Endothelial cell (in vitro differentiated cells): ENCODE results near the gene VPS18. TPM values are rescaled to one million over a fixed set of nuclear protein-coding genes. Genes with fewer than 3 reads are reported as not detected.

Experiments
- DNase-seq: peaks from one replicate; pipeline ENCODE4 v3.0.0; 2021; ENCODE audit warnings: low spot score
- H3K27ac Mint-ChIP-seq: one replicate; pipeline ENCODE4 v1.8.0; 2021; ENCODE audit warnings: mixed read lengths, inconsistent platforms; ENCODE audit not compliant: unreplicated experiment
- H3K27me3 Mint-ChIP-seq: one replicate; pipeline ENCODE4 v1.8.0; 2021; ENCODE audit warnings: mild to moderate bottlenecking, moderate library complexity, mixed read lengths, inconsistent platforms; ENCODE audit not compliant: unreplicated experiment
- H3K36me3 Mint-ChIP-seq: one replicate; pipeline ENCODE4 v1.8.0; 2021; ENCODE audit warnings: mild to moderate bottlenecking, low read depth, mixed read lengths, inconsistent platforms; ENCODE audit not compliant: unreplicated experiment
- H3K4me1 Mint-ChIP-seq: one replicate; pipeline ENCODE4 v1.8.0; 2021; ENCODE audit warnings: mild to moderate bottlenecking, mixed read lengths, inconsistent platforms; ENCODE audit not compliant: unreplicated experiment
- H3K4me3 Mint-ChIP-seq: one replicate; pipeline ENCODE4 v1.8.0; 2021; ENCODE audit warnings: mild to moderate bottlenecking, mixed read lengths, inconsistent platforms; ENCODE audit not compliant: unreplicated experiment
- H3K9me3 Mint-ChIP-seq: one replicate; pipeline ENCODE4 v1.8.0; 2021; ENCODE audit warnings: mixed read lengths, inconsistent platforms; ENCODE audit not compliant: unreplicated experiment
- total RNA-seq: library from RNA; stranded (reverse); fragmentation: NEBNext Ultra II Directional; extraction: Animal tissue kit (Norgen Biotek cat#: 25700); gene quantifications from one replicate; pipeline ENCODE4 v1.2.1, GENCODE V29; 2021; ENCODE audit not compliant: unreplicated experiment
- TF ChIP-seq, protein P1 (sequence below): fragments of 200-600 bp; sonication (generic); IDR thresholded peaks from one replicate; pipeline ENCODE4 v1.5.0; 2021; ENCODE audit warnings: antibody characterized with exemption; ENCODE audit not compliant: unreplicated experiment

Gene VPS18
- total RNA-seq, 1 donor from 2014 or later: 39.2 TPM

DNA sequence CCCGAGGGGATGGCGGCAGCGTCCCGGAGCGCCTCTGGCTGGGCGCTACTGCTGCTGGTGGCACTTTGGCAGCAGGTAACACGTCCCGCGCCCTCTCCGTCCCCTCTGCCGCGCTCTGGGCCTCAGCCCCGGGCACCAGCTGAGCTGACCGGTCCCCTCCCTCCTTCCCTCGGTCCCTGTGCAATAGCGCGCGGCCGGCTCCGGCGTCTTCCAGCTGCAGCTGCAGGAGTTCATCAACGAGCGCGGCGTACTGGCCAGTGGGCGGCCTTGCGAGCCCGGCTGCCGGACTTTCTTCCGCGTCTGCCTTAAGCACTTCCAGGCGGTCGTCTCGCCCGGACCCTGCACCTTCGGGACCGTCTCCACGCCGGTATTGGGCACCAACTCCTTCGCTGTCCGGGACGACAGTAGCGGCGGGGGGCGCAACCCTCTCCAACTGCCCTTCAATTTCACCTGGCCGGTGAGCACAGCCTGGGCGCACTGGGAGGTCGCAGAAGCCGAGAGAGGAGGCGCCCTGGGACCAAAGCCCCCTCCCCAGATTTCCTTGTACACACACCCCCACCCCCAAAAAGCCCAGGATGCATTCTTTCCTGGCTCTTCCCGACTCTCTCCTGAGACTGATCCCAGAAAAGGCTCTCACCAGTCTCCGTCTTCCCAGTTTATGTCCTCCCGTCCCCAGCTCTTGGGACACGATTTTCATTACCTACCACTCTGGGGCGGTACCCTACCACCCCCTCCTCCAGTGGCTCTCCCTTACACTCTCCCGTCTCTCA, 35.6 kb downstream of the VPS18 start:
- H3K4me3 Mint-ChIP-seq: peak overlapping the region; percentile 97
- peak overlapping the region; percentile 95 for H3K27ac Mint-ChIP-seq
- H3K36me3 Mint-ChIP-seq: peaks cover 64% of the 10 kb centered on the region
- TF ChIP-seq, protein P1, sequence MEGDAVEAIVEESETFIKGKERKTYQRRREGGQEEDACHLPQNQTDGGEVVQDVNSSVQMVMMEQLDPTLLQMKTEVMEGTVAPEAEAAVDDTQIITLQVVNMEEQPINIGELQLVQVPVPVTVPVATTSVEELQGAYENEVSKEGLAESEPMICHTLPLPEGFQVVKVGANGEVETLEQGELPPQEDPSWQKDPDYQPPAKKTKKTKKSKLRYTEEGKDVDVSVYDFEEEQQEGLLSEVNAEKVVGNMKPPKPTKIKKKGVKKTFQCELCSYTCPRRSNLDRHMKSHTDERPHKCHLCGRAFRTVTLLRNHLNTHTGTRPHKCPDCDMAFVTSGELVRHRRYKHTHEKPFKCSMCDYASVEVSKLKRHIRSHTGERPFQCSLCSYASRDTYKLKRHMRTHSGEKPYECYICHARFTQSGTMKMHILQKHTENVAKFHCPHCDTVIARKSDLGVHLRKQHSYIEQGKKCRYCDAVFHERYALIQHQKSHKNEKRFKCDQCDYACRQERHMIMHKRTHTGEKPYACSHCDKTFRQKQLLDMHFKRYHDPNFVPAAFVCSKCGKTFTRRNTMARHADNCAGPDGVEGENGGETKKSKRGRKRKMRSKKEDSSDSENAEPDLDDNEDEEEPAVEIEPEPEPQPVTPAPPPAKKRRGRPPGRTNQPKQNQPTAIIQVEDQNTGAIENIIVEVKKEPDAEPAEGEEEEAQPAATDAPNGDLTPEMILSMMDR: no peak
- DNase-seq: no peak
- peaks cover 46% of the 10 kb centered on the region for H3K27me3 Mint-ChIP-seq
- H3K9me3 Mint-ChIP-seq: no peaks in the 10 kb centered on the region
- peaks cover 55% of the 10 kb centered on the region for H3K4me1 Mint-ChIP-seq

DNA sequence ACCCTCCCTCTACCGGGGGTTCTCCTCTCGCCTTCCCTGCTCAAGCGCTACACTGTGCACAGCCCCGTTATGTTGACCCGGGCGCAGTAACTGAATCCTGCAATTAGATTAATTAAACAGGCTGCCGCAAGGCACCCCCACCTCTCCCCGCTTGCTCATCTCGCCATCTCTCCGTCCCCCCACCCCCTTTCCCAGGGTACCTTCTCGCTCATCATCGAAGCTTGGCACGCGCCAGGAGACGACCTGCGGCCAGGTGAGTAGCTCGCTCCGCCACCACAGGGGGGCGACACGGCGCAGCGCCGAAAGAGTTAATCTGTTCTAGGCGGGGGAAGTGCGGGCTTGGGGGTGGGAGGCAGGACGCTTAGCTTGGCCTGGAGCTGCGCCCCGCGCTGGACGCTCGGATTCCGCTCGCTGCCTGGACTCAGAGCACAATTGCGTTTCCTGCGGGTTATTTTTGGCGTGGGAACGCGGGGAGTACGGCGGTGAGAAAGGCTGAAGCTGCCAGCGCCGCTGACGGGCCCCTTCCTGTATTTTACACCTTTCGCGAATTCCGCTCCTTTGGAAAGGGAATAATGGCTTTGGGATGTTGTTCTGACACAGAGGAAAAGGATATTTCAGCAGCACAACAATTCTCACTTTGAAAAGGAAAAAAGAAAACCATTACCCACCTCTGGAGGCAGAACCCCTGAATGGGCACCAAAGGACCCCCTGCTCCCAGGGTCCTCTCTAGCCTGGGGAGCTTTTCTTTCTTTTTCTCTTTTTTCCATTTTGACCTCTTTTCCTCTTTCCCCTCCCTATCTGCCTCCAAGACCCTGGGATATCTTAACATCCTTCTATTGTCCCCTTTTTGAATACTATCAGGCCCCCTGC, 36.4 kb downstream of the VPS18 start:
- H3K27me3 Mint-ChIP-seq: peaks cover 42% of the 10 kb centered on the region
- no peaks in the 10 kb centered on the region for H3K9me3 Mint-ChIP-seq
- H3K36me3 Mint-ChIP-seq: peaks cover 64% of the 10 kb centered on the region
- TF ChIP-seq, protein P1: peak; percentile 75
- peak overlapping the region; percentile 97 for H3K4me3 Mint-ChIP-seq
- H3K27ac Mint-ChIP-seq: peak overlapping the region; percentile 95
- peaks cover 57% of the 10 kb centered on the region for H3K4me1 Mint-ChIP-seq
- DNase-seq: peak; percentile 87

- Mint-ChIP-seq H3K9me3 (no peaks in the 10 kb centered on the region), H3K4me3 (peak overlapping the region; percentile 97), H3K4me1 (peaks cover 64% of the 10 kb centered on the region), H3K27ac (peak overlapping the region; percentile 95), H3K36me3 (peaks cover 71% of the 10 kb centered on the region), H3K27me3 (peaks cover 44% of the 10 kb centered on the region)
- DNase-seq: no peak
- TF ChIP-seq, protein P1: no peak
Measured at GRCh38 chr15:40931300-40932142, 37.3 kb downstream of the VPS18 start.

- H3K4me3 Mint-ChIP-seq: peak overlapping the region; percentile 97
- peaks cover 39% of the 10 kb centered on the region for H3K27me3 Mint-ChIP-seq
- peaks cover 74% of the 10 kb centered on the region for H3K36me3 Mint-ChIP-seq
- peak overlapping the region; percentile 57 for H3K27ac Mint-ChIP-seq
- H3K4me1 Mint-ChIP-seq: peaks cover 63% of the 10 kb centered on the region
- H3K9me3 Mint-ChIP-seq: no peaks in the 10 kb centered on the region
- TF ChIP-seq, protein P1: no peak
- no peak for DNase-seq
Measured at GRCh38 chr15:40932156-40932555, 37.9 kb downstream of the VPS18 start.
